ENCODE data around the gene RHBDD1. TPM values are rescaled to one million over a fixed set of nuclear protein-coding genes. Genes with fewer than 3 reads are reported as not detected.

The RHBDD1 gene
- total RNA-seq, 1 donor from 2014 or later = 40.6 TPM

DNA sequence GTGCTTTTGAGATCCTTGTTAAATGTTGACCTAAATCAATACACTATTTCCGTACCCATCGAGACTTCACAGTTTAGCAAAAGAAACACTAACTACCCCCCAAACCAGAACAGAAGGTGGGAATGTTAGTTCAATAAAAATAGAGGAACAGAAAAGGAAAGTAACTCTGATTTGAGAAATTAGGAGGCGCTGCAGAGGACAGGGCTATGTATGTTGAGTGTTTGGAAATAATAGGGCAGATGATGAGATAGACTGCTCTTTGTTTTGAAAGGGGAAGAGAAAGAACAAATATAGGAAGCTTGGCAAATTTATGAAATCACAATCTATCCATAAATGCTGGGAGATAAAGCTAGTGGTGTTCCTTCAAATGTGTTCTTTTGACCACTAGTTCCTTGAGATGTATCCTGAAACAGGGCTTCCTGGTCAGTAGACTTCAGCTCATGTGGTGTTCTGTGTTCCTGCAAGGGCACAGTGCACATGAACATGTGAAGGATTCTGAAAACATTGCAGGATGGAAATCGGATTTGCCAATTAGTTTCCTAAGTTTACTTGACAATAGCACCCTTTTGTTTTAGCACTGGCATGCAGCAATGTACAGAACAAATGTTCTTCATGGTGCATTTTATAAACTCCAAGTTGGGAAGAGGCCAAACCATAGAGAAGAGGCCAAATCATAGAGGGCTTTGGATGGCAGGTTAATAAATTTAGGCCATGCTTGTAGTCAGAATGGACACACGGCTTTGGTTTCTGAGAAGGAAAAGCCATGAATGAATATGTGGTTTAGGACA lies 39.8 kb downstream of the RHBDD1 start:
- DNase-seq (ENCODE audit: low spot score) = no peak
- intact Hi-C loops (cut with DNase I) = no loop called here

DNA sequence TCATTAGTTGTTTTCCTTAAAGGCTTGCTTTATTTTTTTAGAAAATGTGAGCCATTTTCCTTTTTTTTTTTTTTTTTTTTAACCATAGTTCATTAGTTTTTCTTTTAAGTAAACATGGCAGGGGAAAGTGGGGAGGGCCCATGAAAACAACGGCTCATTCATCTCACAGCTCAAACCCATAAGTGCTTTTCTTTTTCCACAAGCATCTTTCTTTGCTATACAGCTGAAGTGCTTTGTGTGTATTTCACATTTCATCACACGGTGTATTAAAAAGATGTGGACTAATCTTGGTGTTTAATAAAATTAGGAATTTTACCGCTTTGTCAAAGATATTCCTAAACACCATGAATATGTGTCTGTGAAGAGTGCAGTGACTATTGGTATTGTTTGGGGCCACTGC lies 41.6 kb downstream of the RHBDD1 start:
- intact Hi-C loops (cut with DNase I) = no loop called here
- DNase-seq (ENCODE audit: low spot score) = no peak

DNA sequence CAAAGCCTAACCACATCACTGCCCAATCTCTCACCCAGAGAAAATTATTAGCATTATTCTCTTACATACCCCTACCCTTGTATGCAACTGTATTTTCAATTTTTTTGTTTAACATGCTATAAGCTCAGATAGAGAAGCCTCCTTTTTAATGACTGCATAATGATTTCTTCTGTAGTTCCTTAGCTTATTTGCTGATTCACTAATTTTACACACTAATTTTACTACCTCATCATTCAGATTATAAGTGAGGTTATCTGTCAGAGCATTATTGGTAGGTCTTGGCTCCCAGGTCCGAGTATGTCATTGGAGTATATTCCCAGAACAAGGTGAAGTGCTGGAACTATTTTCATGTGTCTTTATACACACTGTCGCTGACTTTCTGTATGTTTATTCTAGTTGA lies 45.4 kb downstream of the RHBDD1 start:
- no peak for DNase-seq (ENCODE audit: low spot score)
- intact Hi-C loops (cut with DNase I) = no loop called here

DNA sequence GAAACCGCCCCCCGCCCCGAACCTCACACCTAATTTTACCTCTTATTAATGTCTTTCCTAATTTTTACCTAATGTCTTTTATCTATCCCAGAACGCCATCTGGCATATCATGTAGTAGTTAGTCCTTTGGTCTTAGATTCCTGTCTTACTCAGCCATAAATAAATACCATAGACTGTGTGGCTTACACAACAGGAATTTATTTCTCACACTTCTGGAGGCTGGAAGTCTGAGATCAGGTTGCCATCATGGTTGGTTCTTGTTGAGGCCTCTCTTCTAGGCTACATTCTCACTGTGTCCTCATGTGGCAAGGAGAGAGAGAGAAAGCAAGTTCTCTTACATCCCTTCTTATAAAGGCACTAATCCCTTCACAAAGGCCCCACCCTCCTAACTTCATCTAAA lies 46.8 kb downstream of the RHBDD1 start:
- DNase-seq (ENCODE audit: low spot score) = no peak

DNA sequence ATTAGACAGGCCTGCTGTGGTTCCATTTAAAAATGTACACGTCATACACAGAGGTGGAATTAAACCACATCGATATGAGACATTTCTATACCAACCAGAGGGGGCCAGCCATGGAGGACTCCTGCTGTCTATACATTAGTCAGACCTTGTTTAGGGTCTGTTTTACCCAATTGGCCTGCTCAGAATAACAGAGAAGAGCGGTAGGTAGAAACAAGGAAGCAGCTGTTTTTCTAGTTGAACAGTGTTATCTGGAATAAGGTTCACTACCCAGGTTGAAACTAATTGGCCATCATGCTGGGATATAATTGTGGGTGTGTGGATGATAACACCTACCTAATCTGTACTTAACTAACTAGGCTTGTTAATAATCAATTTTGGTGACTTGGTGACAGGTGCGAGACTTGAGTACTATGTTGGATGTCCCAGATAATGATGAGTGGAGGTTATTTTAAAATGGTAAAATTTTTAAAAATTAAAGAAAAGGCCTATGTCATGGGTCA lies 47.5 kb downstream of the RHBDD1 start:
- no peak for DNase-seq (ENCODE audit: low spot score)
- intact Hi-C loops (cut with DNase I) = no loop called here

More for the DNA sequence above, 46.8 kb downstream of the RHBDD1 start:
- intact Hi-C loops (cut with DNase I) = no loop called here

DNA sequence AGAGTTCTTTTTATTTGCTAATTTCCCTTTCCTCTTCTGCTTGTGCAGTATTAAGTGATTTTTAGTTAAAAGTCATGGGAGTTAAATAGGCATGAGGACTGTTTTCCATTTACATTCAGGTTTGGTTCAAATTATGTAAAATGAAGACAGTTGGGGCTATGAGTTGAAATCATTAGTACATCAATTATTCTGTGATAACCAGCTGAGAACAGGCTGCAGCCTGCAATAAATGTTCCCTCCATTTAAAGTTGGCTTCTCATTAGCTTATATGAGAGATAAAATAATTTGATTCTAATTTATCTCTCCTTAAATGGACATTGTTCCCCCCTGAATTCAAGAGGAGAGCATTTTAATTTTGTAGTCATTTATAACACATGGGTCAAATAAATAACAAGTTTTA lies 48.3 kb downstream of the RHBDD1 start:
- intact Hi-C loops (cut with DNase I) = no loop called here
- no peak for DNase-seq (ENCODE audit: low spot score)

DNA sequence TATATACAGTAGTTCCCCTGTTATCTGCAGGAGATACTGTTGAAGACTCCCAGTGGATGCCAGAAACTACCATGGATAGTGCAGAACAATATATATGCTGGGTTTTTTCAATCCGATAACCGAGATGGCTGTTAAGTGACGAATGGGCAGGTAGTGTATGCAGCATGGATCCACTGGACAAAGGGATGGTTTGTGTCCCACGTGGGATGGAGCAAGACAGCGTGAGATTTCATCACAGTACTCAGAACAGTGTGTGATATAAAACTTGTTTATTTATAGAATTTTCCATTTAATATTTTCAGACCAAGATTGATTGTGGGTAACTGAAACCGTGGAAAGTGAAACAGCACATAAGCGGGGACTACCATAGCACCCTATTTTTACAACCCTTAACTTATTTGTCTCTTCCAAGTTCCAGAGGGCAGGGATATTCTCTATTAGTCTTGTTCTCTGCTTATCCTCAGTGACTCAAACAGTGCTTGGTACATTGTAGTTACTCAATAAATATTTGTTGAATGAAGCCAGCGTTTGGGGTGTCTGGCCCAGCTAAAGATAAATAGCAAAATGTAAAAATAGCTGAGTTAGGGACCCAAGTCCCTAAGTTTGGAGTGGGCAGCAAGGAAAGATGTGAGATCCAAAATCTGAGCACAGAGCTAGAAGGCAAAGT lies 50.0 kb downstream of the RHBDD1 start:
- intact Hi-C loops (cut with DNase I) = no loop called here
- DNase-seq (ENCODE audit: low spot score) = no peak

DNA sequence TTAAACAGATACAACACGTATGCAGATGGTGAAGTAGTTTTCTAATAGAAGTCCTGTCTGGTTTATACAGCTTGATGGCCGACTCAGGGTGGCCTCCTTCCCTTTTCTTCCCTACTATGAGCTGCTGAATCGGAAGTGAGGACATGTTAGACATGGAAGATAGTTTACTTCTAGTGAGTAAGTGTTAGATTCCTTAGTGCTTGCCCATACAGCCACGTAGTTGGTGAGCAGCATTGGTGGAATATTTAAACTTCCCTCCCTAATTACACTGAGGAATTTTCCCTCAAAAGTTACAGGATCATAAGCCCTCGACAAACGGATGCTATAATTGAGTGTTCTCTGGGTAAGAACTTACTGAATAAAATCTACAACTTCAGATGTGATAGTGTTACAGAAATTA lies 52.1 kb downstream of the RHBDD1 start:
- no peak for DNase-seq (ENCODE audit: low spot score)
- intact Hi-C loops (cut with DNase I) = no loop called here

DNA sequence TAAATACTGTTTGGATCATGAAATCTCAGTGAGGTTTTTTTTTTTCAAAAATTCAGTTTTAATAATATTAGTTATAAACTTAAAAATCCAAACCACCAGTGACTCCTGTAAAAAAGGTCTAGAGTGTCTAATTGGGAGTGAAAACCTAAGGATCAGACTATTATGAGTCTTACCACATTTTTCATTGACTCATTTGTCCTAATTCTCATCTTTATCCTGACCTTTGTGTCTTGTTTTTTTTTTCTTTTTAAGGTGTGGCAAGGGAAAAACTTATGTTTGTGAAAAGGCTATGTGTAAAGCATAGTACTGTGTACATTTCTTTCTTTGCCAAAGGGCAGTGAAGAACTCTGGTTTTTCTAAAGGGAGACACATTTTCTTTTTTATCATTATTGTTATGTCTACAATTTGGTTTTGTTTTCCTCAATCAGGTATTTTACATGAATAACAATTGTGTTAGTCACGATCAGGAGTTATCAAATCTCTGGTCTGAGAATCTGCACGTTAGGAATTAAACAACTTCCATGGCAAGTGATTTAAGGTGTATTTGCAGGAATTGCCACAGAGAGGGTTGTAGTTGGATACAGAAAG lies 52.6 kb downstream of the RHBDD1 start:
- intact Hi-C loops (cut with DNase I) = no loop called here

DNA sequence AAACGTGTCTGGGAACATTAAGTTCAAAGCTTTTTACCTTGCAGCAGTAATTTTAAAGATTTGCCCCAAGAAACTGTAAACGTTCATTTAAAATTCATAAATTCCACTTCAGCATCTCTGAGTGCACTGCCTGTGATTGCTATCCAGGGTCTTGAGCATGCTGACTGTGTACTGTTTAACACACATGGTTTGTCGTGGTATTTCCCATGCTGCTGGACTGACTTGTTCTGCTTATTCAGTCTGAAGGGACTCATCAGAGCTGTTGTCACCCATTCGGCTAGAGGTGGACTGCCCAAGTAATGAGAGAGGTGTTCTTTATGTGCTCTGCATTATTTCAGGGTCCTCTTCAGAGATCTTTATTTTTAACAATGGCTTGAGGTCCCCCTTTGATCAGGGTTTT lies 53.1 kb downstream of the RHBDD1 start:
- DNase-seq (ENCODE audit: low spot score) = no peak
- intact Hi-C loops (cut with DNase I) = no loop called here

More for the DNA sequence above, 52.6 kb downstream of the RHBDD1 start:
- DNase-seq (ENCODE audit: low spot score) = no peak

DNA sequence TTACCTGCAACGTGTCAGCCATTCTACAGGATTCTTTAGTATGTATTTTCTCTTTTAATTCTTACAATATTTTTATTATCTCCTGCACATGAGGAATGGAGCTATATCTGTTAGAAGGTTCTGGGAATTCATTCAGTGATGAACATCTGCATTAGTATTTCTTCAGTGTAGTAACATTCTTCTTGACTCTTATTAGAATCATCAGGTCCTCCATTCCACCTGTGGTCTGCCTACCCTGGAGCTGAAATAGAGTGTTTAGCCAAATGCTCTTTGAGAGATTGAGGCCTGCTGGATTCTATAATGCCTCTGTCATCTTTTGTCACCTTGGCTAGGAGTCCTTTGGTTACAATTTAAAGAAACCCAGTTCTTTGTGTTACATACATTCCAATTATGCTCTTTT lies 54.4 kb downstream of the RHBDD1 start:
- intact Hi-C loops (cut with DNase I) = no loop called here
- no peak for DNase-seq (ENCODE audit: low spot score)

DNA sequence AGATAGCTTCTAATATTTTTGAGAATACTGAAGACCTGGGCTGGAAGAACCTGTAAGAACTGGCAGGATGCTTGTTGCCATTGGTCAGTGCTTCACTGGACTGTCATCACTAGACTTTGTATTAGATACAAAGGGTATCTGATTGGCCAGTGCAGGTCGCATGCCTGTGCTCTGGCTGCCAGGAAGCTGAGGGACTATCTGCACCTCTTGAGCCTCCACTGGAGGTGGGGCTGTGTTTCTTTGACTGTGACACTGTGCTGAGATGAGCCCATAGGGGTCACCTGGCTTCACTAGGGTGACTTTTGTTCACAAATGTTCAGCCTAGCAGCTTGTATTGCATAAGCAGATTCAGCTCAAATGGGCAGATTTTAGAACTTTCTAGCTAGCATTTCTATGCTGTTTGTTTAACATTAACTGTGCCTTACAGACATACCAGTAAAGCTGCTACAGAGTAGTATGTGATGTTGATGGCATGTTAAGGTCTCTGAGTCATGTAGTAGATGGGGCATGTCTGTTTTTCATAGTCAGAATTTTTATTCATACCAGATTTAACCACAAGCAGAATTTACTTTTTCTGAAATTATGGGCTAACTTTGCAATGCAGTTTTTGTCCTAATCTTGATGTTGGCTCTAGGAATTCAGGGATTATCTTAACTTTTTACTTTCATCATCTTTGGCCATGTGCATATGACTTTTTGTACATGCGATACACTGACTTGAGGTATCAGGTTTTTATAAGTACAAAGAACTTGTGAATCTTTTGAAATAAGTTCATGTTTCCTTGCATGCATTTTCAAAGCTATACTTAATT lies 56.1 kb downstream of the RHBDD1 start:
- intact Hi-C loops (cut with DNase I) = no loop called here
- no peak for DNase-seq (ENCODE audit: low spot score)

DNA sequence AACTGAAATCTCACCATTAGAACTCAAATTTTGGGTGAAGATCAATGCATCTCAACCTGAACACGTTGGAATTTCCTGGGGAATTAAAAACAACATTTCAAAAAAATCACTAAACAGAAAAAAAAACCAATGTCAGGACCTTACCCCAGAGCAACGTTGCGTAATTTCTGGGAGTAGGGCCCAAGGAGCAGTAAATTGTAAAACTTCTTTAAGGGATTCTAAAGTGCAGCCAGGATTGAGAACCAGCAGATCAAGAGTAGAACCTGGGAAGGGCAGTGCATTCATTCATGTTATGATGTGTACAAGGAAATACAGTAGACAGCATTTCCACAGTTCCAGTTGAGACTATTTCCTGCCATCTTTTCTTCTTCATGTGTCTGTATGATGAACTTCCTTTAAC lies 56.9 kb downstream of the RHBDD1 start:
- intact Hi-C loops (cut with DNase I) = no loop called here
- DNase-seq (ENCODE audit: low spot score) = no peak

DNA sequence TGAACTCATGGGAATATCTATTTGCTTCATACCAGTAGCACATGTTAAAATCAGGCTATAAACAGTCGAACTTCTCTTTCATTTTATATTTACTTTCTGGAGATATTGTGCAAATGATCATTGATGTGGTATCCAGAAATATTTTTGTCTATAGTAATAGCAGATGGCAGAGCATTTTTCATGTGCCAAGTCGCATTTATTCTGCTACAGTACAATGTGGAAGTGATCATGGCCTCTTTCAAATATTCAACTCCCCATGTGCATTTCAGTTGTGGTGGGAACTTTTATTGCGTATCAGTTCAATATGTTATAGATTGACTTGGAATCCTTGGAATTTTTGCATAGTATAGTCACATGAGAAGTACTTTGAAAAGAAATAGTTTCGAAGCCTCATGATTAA lies 57.4 kb downstream of the RHBDD1 start:
- no peak for DNase-seq (ENCODE audit: low spot score)
- intact Hi-C loops (cut with DNase I) = no loop called here

DNA sequence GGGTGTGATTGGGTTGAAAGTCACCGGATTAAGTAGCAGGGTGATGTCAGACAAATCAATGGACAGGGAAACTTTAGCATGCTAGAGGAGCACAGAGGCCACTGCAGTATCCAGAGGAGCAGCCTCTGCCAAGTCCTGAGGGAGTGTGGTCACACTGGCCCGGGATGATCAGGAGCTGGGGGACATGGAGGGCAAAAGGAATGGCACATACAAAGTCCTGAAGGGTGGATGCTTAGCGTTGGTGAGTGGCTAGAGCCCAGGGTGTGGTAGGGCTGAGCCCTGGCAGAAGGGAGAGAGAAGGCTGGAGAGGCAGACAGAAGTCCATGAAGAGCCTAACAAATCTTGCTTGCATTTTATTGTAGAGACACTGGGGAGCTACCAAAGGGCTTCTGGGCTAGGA lies 58.9 kb downstream of the RHBDD1 start:
- DNase-seq (ENCODE audit: low spot score) = no peak
- intact Hi-C loops (cut with DNase I) = no loop called here

DNA sequence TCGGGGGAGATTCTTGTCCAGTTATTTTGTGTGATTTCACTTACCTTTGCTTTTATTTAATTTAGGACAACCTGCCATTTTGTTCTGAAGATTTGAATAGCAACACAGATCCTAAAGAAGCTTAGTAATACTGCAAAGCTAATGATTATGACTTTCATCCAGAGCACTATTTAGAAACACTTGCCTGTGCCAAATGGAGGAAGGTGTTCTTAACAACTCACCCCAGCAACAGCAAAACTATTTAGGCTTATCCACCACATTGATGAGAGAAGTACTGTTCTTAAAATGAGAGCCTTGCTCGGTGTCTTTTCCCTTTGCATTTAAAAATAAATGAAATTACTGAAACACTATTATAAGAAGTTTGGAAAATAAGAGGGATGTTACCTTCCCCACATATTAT lies 59.7 kb downstream of the RHBDD1 start:
- DNase-seq (ENCODE audit: low spot score) = no peak
- intact Hi-C loops (cut with DNase I) = no loop called here

DNA sequence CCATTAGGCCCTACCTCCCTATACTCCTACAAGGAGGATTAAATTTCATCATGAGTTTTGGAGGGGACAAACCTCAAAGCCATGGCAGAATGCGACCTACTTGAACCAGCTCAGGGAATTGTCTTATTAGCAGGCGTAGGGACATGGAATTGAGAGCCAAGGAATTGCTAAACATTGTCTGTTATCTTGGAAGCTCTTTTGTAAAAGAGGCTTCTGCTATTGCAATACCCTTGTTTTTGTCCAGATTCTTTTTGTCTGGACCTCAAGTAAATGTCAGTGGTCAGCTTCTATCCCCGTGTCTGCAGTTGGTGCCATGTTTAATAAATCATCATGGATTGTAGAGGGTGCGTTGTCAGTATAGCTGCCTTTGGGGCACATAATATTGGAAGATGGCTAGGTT lies 62.3 kb downstream of the RHBDD1 start:
- no peak for DNase-seq (ENCODE audit: low spot score)
- intact Hi-C loops (cut with DNase I) = no loop called here

DNA sequence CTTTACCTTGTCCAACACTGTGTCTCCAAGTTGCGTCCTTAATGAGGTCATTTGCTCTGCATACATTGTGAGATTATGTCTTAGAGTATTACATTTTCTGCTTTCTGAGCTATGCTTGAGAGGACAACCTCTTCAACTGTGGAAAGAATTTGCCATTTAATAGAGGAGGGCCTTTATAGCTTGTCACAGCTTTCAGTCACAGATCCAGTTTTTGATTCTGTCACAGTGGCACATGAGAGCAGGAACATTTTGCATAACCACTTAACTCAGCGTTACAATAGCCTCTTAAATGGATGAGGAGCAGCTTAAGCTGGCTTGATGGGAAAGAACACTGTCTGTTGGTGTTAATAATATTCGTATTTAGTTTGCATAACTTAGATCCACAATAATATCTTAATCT lies 63.0 kb downstream of the RHBDD1 start:
- no peak for DNase-seq (ENCODE audit: low spot score)
- intact Hi-C loops (cut with DNase I) = no loop called here

DNA sequence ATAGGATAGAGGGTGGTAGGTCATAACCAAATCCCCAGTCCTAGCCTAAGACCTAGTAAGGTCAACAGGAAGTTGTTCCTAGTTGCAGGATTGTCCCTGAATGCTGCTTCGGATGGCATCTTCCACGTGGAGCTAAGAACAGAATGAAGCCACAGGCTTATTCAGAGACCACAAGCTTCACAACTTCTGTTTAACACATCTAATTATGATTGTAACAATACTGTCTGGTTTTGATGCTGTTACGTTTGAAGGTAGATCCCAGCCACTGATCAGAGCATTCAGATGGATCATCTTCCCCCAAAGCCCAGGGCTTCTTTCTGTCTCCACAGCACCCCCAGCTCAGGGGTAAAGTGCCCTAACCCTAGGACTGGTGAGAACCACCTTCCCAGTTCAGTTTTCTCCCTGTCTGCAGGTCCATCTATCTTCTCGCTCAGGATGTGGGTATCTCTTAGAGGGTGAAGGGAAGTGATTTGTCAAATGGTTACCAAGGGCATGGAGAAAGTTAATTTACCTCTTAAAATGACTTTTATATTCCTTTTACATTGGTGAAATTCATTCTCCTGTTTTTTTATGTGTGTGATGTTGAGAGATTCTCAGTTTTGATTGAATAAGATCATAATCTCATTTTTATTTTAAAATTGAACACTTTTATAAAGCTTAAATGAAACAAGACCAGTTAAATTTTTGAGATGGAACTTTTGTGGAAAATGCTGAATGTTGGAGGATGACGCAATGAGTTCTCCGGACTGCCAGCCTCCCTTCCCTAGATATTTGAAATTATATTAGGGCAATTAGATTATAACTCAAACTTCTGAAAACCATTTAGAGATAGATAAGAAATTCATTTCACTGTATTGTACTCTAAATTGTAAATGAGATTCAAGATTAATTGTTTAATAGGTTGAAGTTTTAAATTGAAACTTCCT lies 66.5 kb downstream of the RHBDD1 start:
- DNase-seq (ENCODE audit: low spot score) = no peak
- intact Hi-C loops (cut with DNase I) = no loop called here

Data from cardiac septum (tissue), 1 donor.